ENCODE measurements around the gene LCN12.

DNA sequence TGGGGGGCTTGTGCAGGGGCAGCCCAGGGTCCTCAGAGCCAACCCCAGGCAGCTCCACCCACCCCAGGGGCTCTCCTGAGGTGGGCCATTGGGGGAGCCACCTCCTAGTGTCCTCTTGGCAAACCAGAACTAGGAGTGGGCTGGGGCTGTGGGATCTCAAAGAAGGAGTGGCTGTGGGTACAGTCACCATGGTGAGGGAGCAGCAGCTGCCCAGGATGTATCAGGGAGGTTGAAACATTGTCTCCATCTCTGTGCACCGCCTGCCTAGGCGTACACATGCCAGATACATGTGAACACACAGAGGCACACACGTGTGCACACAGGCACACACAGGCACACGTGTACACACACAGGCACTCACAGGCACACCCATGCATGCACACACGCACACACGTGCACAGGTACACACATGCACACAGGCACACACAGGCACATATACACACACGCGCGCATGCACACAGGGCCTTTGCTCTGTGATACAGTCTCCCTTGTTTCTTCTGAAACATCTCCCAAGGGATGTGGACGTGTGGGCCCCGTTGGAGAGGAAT is 10.7 kb downstream of the LCN12 start:
- TF ChIP-seq FOXJ3 (CRISPR knock-in tag; IDR thresholded peaks at IDR 0.05) (no peak), GATA2 (CRISPR knock-in tag; IDR thresholded peaks at IDR 0.05) (no peak), POLR2AphosphoS5 (IDR thresholded peaks at IDR 0.05; ENCODE audit: low read depth, low read length) (no peak), RFX5 (IDR thresholded peaks at IDR 0.05; ENCODE audit: low read length) (no peak), RAD21 (IDR thresholded peaks at IDR 0.05; ENCODE audit: low read length) (no peak), GABPA (IDR thresholded peaks at IDR 0.05; ENCODE audit: low read depth) (no peak), SMC3 (IDR thresholded peaks at IDR 0.05; ENCODE audit: low read depth, low read length) (no peak), MEF2A (IDR thresholded peaks at IDR 0.05; ENCODE audit: borderline replicate concordance, low read depth) (no peak), TAF1 (IDR thresholded peaks at IDR 0.05; ENCODE audit: borderline replicate concordance, low read depth, low read length) (no peak), EP300 (IDR thresholded peaks at IDR 0.05; ENCODE audit: borderline replicate concordance in 1 of 2, low read depth in 1 of 2, low read length in 1 of 2) (no peak)
- TF ChIP-seq, protein P1, sequence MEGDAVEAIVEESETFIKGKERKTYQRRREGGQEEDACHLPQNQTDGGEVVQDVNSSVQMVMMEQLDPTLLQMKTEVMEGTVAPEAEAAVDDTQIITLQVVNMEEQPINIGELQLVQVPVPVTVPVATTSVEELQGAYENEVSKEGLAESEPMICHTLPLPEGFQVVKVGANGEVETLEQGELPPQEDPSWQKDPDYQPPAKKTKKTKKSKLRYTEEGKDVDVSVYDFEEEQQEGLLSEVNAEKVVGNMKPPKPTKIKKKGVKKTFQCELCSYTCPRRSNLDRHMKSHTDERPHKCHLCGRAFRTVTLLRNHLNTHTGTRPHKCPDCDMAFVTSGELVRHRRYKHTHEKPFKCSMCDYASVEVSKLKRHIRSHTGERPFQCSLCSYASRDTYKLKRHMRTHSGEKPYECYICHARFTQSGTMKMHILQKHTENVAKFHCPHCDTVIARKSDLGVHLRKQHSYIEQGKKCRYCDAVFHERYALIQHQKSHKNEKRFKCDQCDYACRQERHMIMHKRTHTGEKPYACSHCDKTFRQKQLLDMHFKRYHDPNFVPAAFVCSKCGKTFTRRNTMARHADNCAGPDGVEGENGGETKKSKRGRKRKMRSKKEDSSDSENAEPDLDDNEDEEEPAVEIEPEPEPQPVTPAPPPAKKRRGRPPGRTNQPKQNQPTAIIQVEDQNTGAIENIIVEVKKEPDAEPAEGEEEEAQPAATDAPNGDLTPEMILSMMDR (IDR thresholded peaks at IDR 0.05), result no peak
- TF ChIP-seq, protein P2, sequence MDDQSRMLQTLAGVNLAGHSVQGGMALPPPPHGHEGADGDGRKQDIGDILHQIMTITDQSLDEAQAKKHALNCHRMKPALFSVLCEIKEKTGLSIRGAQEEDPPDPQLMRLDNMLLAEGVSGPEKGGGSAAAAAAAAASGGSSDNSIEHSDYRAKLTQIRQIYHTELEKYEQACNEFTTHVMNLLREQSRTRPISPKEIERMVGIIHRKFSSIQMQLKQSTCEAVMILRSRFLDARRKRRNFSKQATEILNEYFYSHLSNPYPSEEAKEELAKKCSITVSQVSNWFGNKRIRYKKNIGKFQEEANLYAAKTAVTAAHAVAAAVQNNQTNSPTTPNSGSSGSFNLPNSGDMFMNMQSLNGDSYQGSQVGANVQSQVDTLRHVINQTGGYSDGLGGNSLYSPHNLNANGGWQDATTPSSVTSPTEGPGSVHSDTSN (IDR thresholded peaks at IDR 0.05), result no peak
- TF ChIP-seq, protein P3, sequence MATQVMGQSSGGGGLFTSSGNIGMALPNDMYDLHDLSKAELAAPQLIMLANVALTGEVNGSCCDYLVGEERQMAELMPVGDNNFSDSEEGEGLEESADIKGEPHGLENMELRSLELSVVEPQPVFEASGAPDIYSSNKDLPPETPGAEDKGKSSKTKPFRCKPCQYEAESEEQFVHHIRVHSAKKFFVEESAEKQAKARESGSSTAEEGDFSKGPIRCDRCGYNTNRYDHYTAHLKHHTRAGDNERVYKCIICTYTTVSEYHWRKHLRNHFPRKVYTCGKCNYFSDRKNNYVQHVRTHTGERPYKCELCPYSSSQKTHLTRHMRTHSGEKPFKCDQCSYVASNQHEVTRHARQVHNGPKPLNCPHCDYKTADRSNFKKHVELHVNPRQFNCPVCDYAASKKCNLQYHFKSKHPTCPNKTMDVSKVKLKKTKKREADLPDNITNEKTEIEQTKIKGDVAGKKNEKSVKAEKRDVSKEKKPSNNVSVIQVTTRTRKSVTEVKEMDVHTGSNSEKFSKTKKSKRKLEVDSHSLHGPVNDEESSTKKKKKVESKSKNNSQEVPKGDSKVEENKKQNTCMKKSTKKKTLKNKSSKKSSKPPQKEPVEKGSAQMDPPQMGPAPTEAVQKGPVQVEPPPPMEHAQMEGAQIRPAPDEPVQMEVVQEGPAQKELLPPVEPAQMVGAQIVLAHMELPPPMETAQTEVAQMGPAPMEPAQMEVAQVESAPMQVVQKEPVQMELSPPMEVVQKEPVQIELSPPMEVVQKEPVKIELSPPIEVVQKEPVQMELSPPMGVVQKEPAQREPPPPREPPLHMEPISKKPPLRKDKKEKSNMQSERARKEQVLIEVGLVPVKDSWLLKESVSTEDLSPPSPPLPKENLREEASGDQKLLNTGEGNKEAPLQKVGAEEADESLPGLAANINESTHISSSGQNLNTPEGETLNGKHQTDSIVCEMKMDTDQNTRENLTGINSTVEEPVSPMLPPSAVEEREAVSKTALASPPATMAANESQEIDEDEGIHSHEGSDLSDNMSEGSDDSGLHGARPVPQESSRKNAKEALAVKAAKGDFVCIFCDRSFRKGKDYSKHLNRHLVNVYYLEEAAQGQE (IDR thresholded peaks at IDR 0.05; ENCODE audit: low read depth, low read length), result no peak

All from SK-N-SH (cell line).